ENCODE data around the gene ST3GAL3. TPM values are rescaled to one million over a fixed set of nuclear protein-coding genes. Genes with fewer than 3 reads are reported as not detected.

ST3GAL3 gene
- total RNA-seq, 1 donor from 2014 or later: 24.4 TPM

- Mint-ChIP-seq H3K36me3 (peaks cover 9% of the 10 kb centered on the region), H3K4me1 (ENCODE audit: unreplicated experiment) (peaks cover 16% of the 10 kb centered on the region), H3K4me3 (no peak overlapping the region), H3K27ac (no peak overlapping the region), H3K27me3 (no peaks in the 10 kb centered on the region), H3K9me3 (no peaks in the 10 kb centered on the region)
- no peak for DNase-seq (ENCODE audit: extremely low spot score, unreplicated experiment)
- TF ChIP-seq CTCF (conservative IDR thresholded peaks at IDR 0.05): no peak
These were observed 246.7 kb downstream of the ST3GAL3 start for GRCh38 chr1:43954036-43954435.

DNA sequence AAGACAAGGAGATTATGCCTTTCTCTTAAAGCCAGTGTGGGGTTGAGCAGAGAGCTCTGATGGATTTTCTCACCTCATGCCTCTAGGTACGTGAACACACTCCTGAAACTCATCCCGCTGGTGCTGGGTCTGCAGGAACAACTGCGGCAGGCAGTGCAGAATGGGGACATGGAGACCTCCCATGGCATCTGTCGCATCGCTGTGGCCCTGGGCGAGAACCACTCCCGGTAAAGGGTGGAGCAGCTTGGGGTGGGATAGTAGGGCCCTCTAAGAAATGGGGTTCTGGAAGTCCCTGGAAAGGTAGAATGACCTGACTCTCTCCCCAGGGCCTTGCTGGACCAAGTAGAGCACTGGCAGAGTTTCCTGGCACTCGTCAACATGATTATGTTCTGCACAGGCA is 248.9 kb downstream of the ST3GAL3 start:
- DNase-seq (ENCODE audit: extremely low spot score, unreplicated experiment): no peak
- H3K4me1 Mint-ChIP-seq (ENCODE audit: unreplicated experiment): peaks cover 12% of the 10 kb centered on the region
- H3K36me3 Mint-ChIP-seq: peaks cover 6% of the 10 kb centered on the region
- H3K9me3 Mint-ChIP-seq: no peaks in the 10 kb centered on the region
- H3K27me3 Mint-ChIP-seq: no peaks in the 10 kb centered on the region
- H3K27ac Mint-ChIP-seq: no peak overlapping the region
- no peak for TF ChIP-seq CTCF (conservative IDR thresholded peaks at IDR 0.05)
- H3K4me3 Mint-ChIP-seq: no peak overlapping the region

DNA sequence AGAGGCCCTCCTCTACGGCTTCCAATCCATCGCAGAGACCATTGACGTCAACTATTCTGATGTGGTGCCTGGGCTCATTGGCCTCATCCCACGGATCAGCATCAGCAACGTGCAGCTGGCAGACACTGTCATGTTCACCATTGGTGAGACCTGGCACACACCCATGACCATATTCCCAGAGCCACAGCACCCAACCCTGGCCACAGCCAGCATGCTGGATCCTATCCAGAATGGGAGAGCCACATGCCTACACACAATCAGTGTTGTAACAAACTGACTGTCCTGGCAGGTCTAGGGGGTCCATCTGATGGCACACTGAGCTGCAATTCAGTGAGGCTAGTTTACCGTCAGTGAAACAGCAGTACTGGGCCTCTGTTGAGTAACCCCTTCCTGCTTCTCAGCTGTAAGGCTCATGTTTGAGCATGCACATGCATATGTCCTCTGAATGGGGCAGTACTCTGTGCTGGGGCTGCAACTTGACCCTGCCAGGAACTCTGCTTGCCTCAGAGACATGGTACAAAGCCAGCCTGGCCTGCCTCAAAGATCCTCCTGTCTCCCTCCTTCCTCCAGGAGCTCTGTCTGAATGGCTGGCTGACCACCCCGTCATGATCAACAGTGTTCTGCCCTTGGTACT is 250.2 kb downstream of the ST3GAL3 start:
- Mint-ChIP-seq H3K4me1 (ENCODE audit: unreplicated experiment) (peaks cover 12% of the 10 kb centered on the region), H3K27ac (no peak overlapping the region), H3K27me3 (no peaks in the 10 kb centered on the region), H3K9me3 (no peaks in the 10 kb centered on the region), H3K4me3 (no peak overlapping the region), H3K36me3 (peaks cover 6% of the 10 kb centered on the region)
- TF ChIP-seq CTCF (conservative IDR thresholded peaks at IDR 0.05): no peak
- no peak for DNase-seq (ENCODE audit: extremely low spot score, unreplicated experiment)

DNA sequence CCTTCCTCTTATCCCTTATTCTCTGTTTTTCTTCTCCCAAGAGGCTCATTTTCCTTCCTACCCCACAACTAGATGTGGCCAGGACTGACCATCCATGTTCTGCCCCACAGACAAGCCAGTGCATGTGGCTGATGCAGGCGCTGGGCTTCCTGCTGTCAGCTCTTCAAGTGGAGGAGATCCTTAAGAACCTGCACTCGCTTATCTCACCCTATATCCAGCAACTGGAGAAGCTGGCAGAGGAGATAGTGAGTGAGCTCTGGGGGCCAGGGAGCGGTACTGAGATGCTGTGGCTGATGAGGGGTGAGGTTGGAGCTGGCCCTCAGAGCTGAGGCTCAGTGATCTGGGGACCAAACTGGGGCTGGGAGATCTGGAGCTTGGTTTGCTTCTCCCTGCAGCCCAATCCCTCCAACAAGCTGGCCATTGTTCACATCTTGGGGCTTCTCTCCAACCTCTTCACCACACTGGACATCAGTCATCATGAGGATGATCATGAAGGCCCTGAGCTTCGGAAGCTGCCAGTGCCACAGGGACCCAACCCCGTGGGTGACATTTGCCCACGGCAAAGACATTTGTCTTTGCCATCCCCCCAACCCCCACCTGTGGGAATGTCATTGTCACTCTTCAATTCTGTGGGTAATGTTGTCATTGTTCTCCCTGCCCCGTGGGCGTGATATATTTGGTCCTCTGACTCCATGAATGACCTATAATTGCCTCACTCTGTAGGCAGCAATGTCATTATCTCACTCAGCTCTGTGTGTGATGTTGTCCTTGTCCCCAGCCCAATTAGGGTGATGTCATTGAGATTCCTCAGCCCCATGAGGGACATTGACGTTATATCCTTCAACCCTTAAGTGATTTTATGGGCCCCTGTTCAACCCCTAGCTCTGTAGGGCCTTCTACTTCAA is 251.3 kb downstream of the ST3GAL3 start:
- no peak for DNase-seq (ENCODE audit: extremely low spot score, unreplicated experiment)
- Mint-ChIP-seq H3K36me3 (peaks cover 6% of the 10 kb centered on the region), H3K4me3 (no peak overlapping the region), H3K9me3 (no peaks in the 10 kb centered on the region), H3K27ac (no peak overlapping the region), H3K27me3 (no peaks in the 10 kb centered on the region), H3K4me1 (ENCODE audit: unreplicated experiment) (peaks cover 2% of the 10 kb centered on the region)
- no peak for TF ChIP-seq CTCF (conservative IDR thresholded peaks at IDR 0.05)

- Mint-ChIP-seq H3K27me3 (no peaks in the 10 kb centered on the region), H3K9me3 (no peaks in the 10 kb centered on the region), H3K4me1 (ENCODE audit: unreplicated experiment) (no peaks in the 10 kb centered on the region), H3K27ac (no peak overlapping the region), H3K36me3 (peaks cover 6% of the 10 kb centered on the region), H3K4me3 (no peak overlapping the region)
- DNase-seq (ENCODE audit: extremely low spot score, unreplicated experiment): no peak
- no peak for TF ChIP-seq CTCF (conservative IDR thresholded peaks at IDR 0.05)
These were observed 253.5 kb downstream of the ST3GAL3 start for GRCh38 chr1:43960798-43961197.
